CD14-positive monocyte (primary cell): ENCODE measurements around the gene BSND. TPM values are rescaled to one million over a fixed set of nuclear protein-coding genes. Genes with fewer than 3 reads are reported as not detected.

Experiments used
- DNase-seq, 3 donors: peaks; one replicate each; pipeline ENCODE4 v3.0.0-alpha.2; 2011 to 2022
- H2AFZ ChIP-seq: 2 replicates; pipeline ENCODE4 v1.6.0; 2012; ENCODE audit warnings: mild to moderate bottlenecking, low read depth, low read length, inconsistent platforms; ENCODE audit not compliant: insufficient read depth, poor library complexity, severe bottlenecking
- H3K27ac ChIP-seq, 2 donors: 1 replicate in 1 of 2; 2 replicates in 1 of 2; pipeline ENCODE4 v1.5.1; 2012 to 2013; ENCODE audit warnings: low read length in 2 of 2, control low read depth in 1 of 2, inconsistent platforms in 1 of 2, low read depth in 1 of 2, mild to moderate bottlenecking in 1 of 2
- H3K27me3 ChIP-seq, 2 donors: one replicate each; pipeline versions ENCODE4 v1.6.0 to v1.6.1; 2011 to 2013; ENCODE audit warnings: low read length in 2 of 2; ENCODE audit not compliant: control insufficient read depth in 2 of 2, insufficient read depth in 2 of 2
- H3K36me3 ChIP-seq, 2 donors: replicated peaks in 1 of 2; 1 replicate in 1 of 2; 2 replicates in 1 of 2; pipeline versions ENCODE4 v1.5.1 to v1.6.1; 2012 to 2013; ENCODE audit warnings: low read length in 2 of 2, control low read depth in 1 of 2, inconsistent platforms in 1 of 2, mild to moderate bottlenecking in 1 of 2; ENCODE audit not compliant: insufficient read depth in 2 of 2, control insufficient read depth in 1 of 2
- H3K4me1 ChIP-seq, 2 donors: 1 replicate in 1 of 2; 2 replicates in 1 of 2; pipeline versions ENCODE4 v1.5.1 to v1.6.1; 2012 to 2013; ENCODE audit warnings: low read length in 2 of 2, control low read depth in 1 of 2, inconsistent platforms in 1 of 2, mild to moderate bottlenecking in 1 of 2, moderate library complexity in 1 of 2; ENCODE audit not compliant: insufficient read depth in 2 of 2, control insufficient read depth in 1 of 2
- H3K4me2 ChIP-seq: replicated peaks from 2 replicates; pipeline ENCODE3; 2012; ENCODE audit warnings: low read length, moderate library complexity, mild to moderate bottlenecking; ENCODE audit not compliant: poor library complexity, severe bottlenecking; ENCODE audit errors: extremely low read depth
- H3K4me3 ChIP-seq, 3 experiments: fragments of 200-600 bp in 1 of 3; sonication (generic) in 1 of 3; replicated peaks in 1 of 3; 1 replicate in 2 of 3; 2 replicates in 1 of 3; pipeline ENCODE4 v1.5.1; 2011 to 2013; ENCODE audit warnings: low read length in 3 of 3, mild to moderate bottlenecking in 3 of 3, control low read depth in 2 of 3, low read depth in 2 of 3, inconsistent platforms in 1 of 3, moderate library complexity in 1 of 3
- H3K79me2 ChIP-seq: 2 replicates; pipeline ENCODE4 v1.6.0; 2012; ENCODE audit warnings: mild to moderate bottlenecking, control low read depth, inconsistent platforms, low read length, moderate library complexity; ENCODE audit not compliant: insufficient read depth
- H3K9ac ChIP-seq: 2 replicates; pipeline ENCODE4 v1.6.0; 2017; ENCODE audit warnings: low read length, mild to moderate bottlenecking; ENCODE audit not compliant: insufficient read depth, poor library complexity, severe bottlenecking
- H3K9me3 ChIP-seq, 2 donors: replicated peaks in 1 of 2; 1 replicate in 1 of 2; 2 replicates in 1 of 2; pipeline versions ENCODE4 v1.5.1 to v1.6.1; 2012 to 2013; ENCODE audit warnings: low read length in 2 of 2, control low read depth in 1 of 2; ENCODE audit not compliant: control insufficient read depth in 1 of 2, insufficient read depth in 1 of 2
- H4K20me1 ChIP-seq: 2 replicates; pipeline ENCODE4 v1.6.0; 2012; ENCODE audit warnings: mild to moderate bottlenecking, low read length, control low read depth, moderate library complexity; ENCODE audit not compliant: insufficient read depth
- H3K27ac Mint-ChIP-seq, 7 donors: one replicate each; pipeline ENCODE4 v1.8.0; 2020; ENCODE audit warnings: mild to moderate bottlenecking in 7 of 7, mixed read lengths in 7 of 7, moderate library complexity in 6 of 7, inconsistent platforms in 2 of 7
- H3K27me3 Mint-ChIP-seq, 3 donors: one replicate each; pipeline ENCODE4 v1.8.0; 2021 to 2022; ENCODE audit warnings: low read depth in 3 of 3, mild to moderate bottlenecking in 3 of 3, mixed read lengths in 3 of 3, moderate library complexity in 3 of 3, inconsistent platforms in 1 of 3
- H3K36me3 Mint-ChIP-seq, 2 donors: one replicate each; pipeline ENCODE4 v1.8.0; 2020; ENCODE audit warnings: mixed read lengths in 2 of 2, inconsistent platforms in 1 of 2, mild to moderate bottlenecking in 1 of 2
- H3K4me1 Mint-ChIP-seq: one replicate; pipeline ENCODE4 v1.8.0; 2020; ENCODE audit warnings: mild to moderate bottlenecking, mixed read lengths
- H3K4me3 Mint-ChIP-seq, 2 donors: one replicate each; pipeline ENCODE4 v1.8.0; 2020; ENCODE audit warnings: mild to moderate bottlenecking in 2 of 2, mixed read lengths in 2 of 2, moderate library complexity in 1 of 2
- H3K9me3 Mint-ChIP-seq, 7 donors: one replicate each; pipeline ENCODE4 v1.8.0; 2020 to 2022; ENCODE audit warnings: mixed read lengths in 7 of 7, mild to moderate bottlenecking in 6 of 7, moderate library complexity in 6 of 7, inconsistent platforms in 2 of 7
- CTCF ChIP-seq: fragments of 200-600 bp; IDR thresholded peaks from one replicate; pipeline ENCODE4 v1.8.0; 2022; ENCODE audit warnings: antibody characterized with exemption, mild to moderate bottlenecking
- WGBS: methylation state at CpG from one replicate; pipeline ENCODE4 v1.1.5; 2013; ENCODE audit warnings: missing lambda C conversion rate; ENCODE audit not compliant: insufficient coverage; 5-methylcytosine and 5-hydroxymethylcytosine counted together
- intact Hi-C, 2 donors: fragments of 100-400 bp; cut with micrococcal nuclease; formaldehyde crosslinking; loops; one replicate each; pipeline versions ENCODE4 v1.15.0 to v1.15.1; 2023
- polyA plus RNA-seq, 3 donors: library from polyadenylated mRNA; depleted of rRNA in 1 of 3; unstranded in 2 of 3; stranded (reverse) in 1 of 3; fragments of 300-500 nt in 2 of 3; fragments of >200 nt in 1 of 3; fragmentation: Illumina TruSeq in 2 of 3; gene quantifications; 1 replicate in 2 of 3; 2 replicates in 1 of 3; pipeline ENCODE4 v1.2.3, GENCODE V29; 2012 to 2021

The BSND gene
- polyA plus RNA-seq, 3 donors: not detected

DNA sequence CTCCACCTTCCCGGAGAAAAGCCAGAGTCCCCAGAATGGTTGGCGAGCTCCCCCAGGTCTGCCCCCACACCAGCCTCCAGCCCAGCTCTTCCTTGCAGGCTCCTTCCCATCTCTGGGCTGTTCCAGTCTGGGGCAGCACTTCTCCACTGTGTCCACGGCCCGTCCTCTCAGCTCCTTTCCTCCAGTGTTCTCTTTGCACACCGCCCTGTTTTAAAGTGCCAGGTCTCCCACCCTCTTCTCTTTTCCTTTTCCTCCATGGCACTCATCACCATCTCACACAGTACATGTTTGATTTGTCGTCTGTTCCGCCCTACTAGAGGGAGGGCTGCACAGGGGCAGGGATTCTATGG, 34.5 kb downstream of the BSND start:
- Mint-ChIP-seq H3K9me3 (peaks cover 0 to 4% (median 2%) of the 10 kb centered on the region in 7 donors), H3K27me3 (peaks cover 15 to 35% (median 20%) of the 10 kb centered on the region in 3 donors), H3K27ac (no peak overlapping the region), H3K4me1 (peaks cover 23% of the 10 kb centered on the region), H3K36me3 (no peaks in the 10 kb centered on the region), H3K4me3 (no peak overlapping the region)
- no peak for TF ChIP-seq CTCF
- Histone ChIP-seq H3K4me3 (no peak overlapping the region), H3K9ac (no peak overlapping the region), H3K36me3 (no peaks in the 10 kb centered on the region), H3K4me2 (no peak overlapping the region), H3K27ac (no peak overlapping the region), H2AFZ (no peak overlapping the region), H3K4me1 (peaks cover 17 to 19% of the 10 kb centered on the region in 2 donors), H4K20me1 (no peaks in the 10 kb centered on the region), H3K27me3 (peaks cover 7 to 14% of the 10 kb centered on the region in 2 donors), H3K9me3 (no peaks in the 10 kb centered on the region), H3K79me2 (no peaks in the 10 kb centered on the region)
- no peak for DNase-seq
- 80% methylated on average over 4 of the region's 7 CpGs for WGBS
- intact Hi-C loops: no loop called here

- H3K9me3 Mint-ChIP-seq: peaks cover 0 to 7% (median 3%) of the 10 kb centered on the region in 7 donors
- no peaks in the 10 kb centered on the region for H3K36me3 Mint-ChIP-seq
- no peaks in the 10 kb centered on the region for H3K9me3 ChIP-seq
- H4K20me1 ChIP-seq: no peaks in the 10 kb centered on the region
- H3K27ac ChIP-seq: no peak overlapping the region
- peaks cover 16 to 27% of the 10 kb centered on the region in 2 donors for H3K27me3 ChIP-seq
- peaks cover 17 to 23% of the 10 kb centered on the region in 2 donors for H3K4me1 ChIP-seq
- no peak overlapping the region for H3K9ac ChIP-seq
- H3K27me3 Mint-ChIP-seq: peaks cover 29 to 48% (median 33%) of the 10 kb centered on the region in 3 donors
- no peak overlapping the region for H3K4me2 ChIP-seq
- H3K4me3 Mint-ChIP-seq: no peak overlapping the region
- H3K27ac Mint-ChIP-seq: no peak overlapping the region
- TF ChIP-seq CTCF: no peak
- peaks cover 31% of the 10 kb centered on the region for H3K4me1 Mint-ChIP-seq
- WGBS: 92% methylated on average over 4 of the region's 6 CpGs
- no peaks in the 10 kb centered on the region for H3K79me2 ChIP-seq
- H2AFZ ChIP-seq: no peak overlapping the region
- no peaks in the 10 kb centered on the region for H3K36me3 ChIP-seq
- DNase-seq: no peak
- H3K4me3 ChIP-seq: no peak overlapping the region
- intact Hi-C loops: no loop called here
Measured at GRCh38 chr1:55034476-55035133, 35.9 kb downstream of the BSND start.
